HG03457 (cell line): Measurements from ENCODE around the gene DLG2.
"Not testable (repeated sequence)": the region's sequence is repeated elsewhere in the genome, so short reads cannot be mapped to it uniquely, and the experiment has no call there.

Experiments used
- ATAC-seq: cut with Tn5 transposase; IDR thresholded peaks from one replicate; pipeline ENCODE4 v1.9.1; 2021; ENCODE audit warnings: moderate number of reproducible peaks; ENCODE audit not compliant: unreplicated experiment

DLG2 gene

GRCh38 chr11:84865791-84866535, 761.2 kb downstream of the DLG2 start:
- ATAC-seq: no peak

- no peak for ATAC-seq
Measured at GRCh38 chr11:84865257-84865656, 761.9 kb downstream of the DLG2 start.

- no peak for ATAC-seq
Measured at GRCh38 chr11:84857746-84858145, 769.4 kb downstream of the DLG2 start.

- ATAC-seq: no peak
Measured at GRCh38 chr11:84855508-84856245, 771.5 kb downstream of the DLG2 start.

- no peak for ATAC-seq
Measured at GRCh38 chr11:84854498-84854880, 772.7 kb downstream of the DLG2 start.

- no peak for ATAC-seq
Measured at GRCh38 chr11:84853841-84854497, 773.2 kb downstream of the DLG2 start.

- no peak for ATAC-seq
Measured at GRCh38 chr11:84847842-84848241, 779.3 kb downstream of the DLG2 start.

- ATAC-seq: not testable (repeated sequence)
Measured at GRCh38 chr11:84840201-84840600, 786.9 kb downstream of the DLG2 start.

GRCh38 chr11:84837402-84838069, 789.6 kb downstream of the DLG2 start:
- no peak for ATAC-seq

- no peak for ATAC-seq
Measured at GRCh38 chr11:84836371-84836770, 790.8 kb downstream of the DLG2 start.

GRCh38 chr11:84833488-84834088, 793.6 kb downstream of the DLG2 start:
- ATAC-seq: no peak

GRCh38 chr11:84830372-84830771, 796.8 kb downstream of the DLG2 start:
- no peak for ATAC-seq

- ATAC-seq: no peak
Measured at GRCh38 chr11:84829162-84829561, 798.0 kb downstream of the DLG2 start.

- ATAC-seq: no peak
Measured at GRCh38 chr11:84828616-84829015, 798.5 kb downstream of the DLG2 start.

GRCh38 chr11:84825106-84825660, 802.0 kb downstream of the DLG2 start:
- ATAC-seq: no peak

- ATAC-seq: no peak
Measured at GRCh38 chr11:84824624-84825023, 802.5 kb downstream of the DLG2 start.

- no peak for ATAC-seq
Measured at GRCh38 chr11:84819537-84819936, 807.6 kb downstream of the DLG2 start.

- no peak for ATAC-seq
Measured at GRCh38 chr11:84819128-84819527, 808.0 kb downstream of the DLG2 start.

GRCh38 chr11:84817998-84818397, 809.1 kb downstream of the DLG2 start:
- no peak for ATAC-seq

- ATAC-seq: no peak
Measured at GRCh38 chr11:84812471-84812969, 814.6 kb downstream of the DLG2 start.
